GM18507 (cell line): ENCODE results near the gene C17orf67.

Source experiments
- DNase-seq: peaks from one replicate; pipeline ENCODE4 v3.0.0; 2011; ENCODE audit warnings: low read depth; ENCODE audit not compliant: insufficient read length; ENCODE audit errors: extremely low spot score
- FAIRE-seq: peaks from 2 replicates; lab custom pipeline; 2011; peaks lifted over from hg19 to GRCh38; lab: Jason Lieb, UNC

C17orf67 gene

DNA sequence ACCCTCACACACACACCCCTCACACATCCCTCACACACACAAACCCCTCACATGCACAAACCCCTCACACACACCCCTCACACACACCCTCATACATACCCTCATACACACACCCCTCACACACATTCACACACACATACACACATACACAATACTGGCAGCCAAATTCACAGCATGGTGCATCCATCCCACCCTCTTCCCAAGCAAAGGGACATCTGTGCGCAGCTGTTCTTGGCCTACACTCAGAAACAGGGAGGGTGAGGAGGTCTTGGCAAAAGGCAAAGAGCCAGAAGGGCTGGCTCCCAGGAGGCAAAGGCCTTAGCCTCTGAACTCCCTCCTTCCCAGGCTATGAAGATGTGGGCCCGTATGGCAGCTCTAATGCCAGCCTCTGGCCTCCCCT, 23.4 kb downstream of the C17orf67 start:
- FAIRE-seq (no peak), DNase-seq (no peak)

DNA sequence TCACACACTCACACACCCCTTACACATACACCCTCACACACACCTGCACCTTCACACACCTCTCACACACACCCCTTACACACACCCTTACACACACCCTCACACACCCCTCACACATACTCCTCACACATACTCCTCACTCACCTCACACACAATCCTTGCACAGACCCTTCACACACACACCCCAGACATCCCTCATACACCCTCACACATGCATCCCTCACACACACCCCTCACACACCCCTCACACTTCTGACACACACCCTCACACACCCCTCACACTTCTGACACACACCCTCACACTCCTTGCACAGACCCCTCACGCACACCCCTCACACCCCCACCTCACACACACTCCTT, 23.9 kb downstream of the C17orf67 start:
- DNase-seq (no peak), FAIRE-seq (no peak)

DNA sequence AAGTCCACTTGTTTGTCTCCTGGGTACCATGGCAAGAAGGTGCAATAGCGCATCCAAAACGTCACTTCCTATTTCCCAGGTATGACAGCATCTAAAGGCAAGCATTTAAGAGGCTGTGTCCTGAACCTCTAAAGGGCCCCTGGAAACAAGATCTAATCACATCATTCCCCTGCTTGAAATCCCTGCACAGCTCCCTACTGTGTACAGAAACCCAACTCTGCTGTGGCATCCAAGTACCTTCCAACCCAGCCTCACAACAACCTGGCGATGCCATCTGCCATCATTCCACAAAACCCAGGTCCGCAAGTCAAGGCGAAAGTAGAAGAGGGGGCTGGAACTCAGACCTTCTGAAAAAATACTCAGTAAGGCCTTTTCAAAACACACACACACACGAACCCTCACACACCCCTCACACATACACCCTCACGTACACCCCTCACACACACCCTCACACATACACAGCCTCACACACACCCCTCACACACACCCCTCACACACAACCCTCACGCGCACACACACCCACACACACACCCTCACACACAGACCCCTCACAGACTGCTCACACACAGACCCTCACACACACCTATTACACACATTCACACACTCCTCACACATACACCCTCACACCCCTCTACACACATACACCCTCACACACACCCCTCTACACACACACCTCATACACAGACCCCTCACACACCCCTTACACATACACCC, 24.5 kb downstream of the C17orf67 start:
- DNase-seq (no peak), FAIRE-seq (no peak)

DNA sequence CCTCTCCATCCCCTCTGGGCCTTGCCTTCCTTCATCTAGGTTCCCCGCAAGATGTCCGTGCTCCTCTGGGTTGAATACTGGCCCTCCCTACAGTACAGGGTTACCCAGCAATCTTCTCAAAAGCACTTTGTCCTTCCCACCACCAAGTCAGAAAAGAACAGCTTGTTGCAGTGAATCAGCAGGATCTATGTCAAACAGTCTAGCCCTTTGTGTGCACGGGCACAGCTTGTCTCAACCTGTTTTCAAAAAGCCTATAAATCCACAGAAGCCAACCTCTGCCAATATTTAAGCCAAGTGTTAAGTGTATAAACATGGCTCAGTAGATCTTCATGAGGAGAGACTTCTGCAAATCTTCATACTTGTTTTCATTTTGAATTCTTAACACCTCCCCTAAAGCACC, 25.2 kb downstream of the C17orf67 start:
- no peak for FAIRE-seq

GRCh38 chr17:56807723-56808122, 26.0 kb downstream of the C17orf67 start:
- FAIRE-seq (no peak), DNase-seq (no peak)

More for the DNA sequence above, 25.2 kb downstream of the C17orf67 start:
- no peak for DNase-seq

DNA sequence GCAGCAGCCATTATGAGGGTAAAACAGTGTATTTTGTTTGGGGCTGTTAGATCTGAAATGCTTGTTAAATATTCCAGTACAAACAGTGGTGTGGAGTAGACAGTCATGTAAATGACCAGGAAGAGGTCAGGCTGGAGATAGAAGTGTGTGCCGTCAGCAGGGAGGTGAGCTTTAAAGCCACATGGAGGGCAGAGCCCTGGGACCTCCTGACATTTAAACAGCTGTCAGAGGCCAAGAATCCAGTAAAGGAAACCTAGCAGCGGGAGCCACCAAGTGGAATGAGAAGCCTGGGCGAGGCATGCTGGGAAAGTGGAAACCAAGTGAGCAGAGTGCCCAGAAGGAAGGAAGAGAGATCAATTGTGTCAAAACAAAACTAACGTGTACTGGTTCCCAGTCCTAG, 26.8 kb downstream of the C17orf67 start:
- no peak for DNase-seq
- no peak for FAIRE-seq

DNA sequence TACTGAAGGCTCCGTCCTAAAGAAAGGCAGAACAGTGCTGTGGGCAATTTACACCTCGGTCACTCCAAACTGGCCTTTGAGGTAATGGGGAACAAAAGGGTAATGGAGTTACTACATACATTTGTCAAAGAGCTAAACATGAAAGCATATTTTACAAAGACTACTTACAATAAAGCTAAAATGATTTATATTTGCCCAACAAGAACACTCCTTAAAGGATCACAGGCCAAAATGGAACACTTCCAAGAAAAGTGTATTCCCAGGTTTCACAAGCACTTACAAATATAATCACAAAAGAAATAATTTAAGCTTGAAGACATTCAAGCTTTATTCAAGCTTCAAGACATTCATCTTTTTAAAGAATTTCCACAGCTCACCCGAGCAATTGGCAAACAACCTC, 29.3 kb downstream of the C17orf67 start:
- no peak for FAIRE-seq
- DNase-seq: no peak

- FAIRE-seq: no peak
- no peak for DNase-seq
These were observed 30.6 kb downstream of the C17orf67 start for GRCh38 chr17:56803071-56803470.

GRCh38 chr17:56801459-56802178, 32.1 kb downstream of the C17orf67 start:
- FAIRE-seq (no peak), DNase-seq (no peak)

- no peak for FAIRE-seq
These were observed 34.8 kb downstream of the C17orf67 start for GRCh38 chr17:56798916-56799315.

GRCh38 chr17:56796536-56796935, 37.2 kb downstream of the C17orf67 start:
- DNase-seq (no peak), FAIRE-seq (no peak)

More at GRCh38 chr17:56798916-56799315, 34.8 kb downstream of the C17orf67 start:
- no peak for DNase-seq

GRCh38 chr17:56795221-56795865, 38.4 kb downstream of the C17orf67 start:
- FAIRE-seq (no peak), DNase-seq (no peak)

DNA sequence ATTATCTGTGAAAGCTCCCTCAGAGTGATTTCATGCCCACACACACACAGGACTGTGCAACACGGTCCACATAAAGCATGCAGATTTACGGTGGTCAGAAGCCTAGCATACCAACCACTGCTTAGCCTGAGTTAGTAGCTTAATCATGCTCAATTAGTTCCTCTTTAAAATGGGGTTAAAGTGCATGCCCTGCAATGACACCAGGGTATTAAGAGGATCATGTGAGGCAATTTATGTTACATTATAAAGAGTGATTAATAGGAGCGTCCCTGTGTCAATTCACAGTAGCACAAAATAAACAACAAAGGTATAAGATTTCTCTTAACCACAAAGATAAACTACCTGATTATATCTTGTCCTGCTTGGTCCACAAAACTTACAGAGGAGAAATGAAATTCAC, 39.8 kb downstream of the C17orf67 start:
- FAIRE-seq (no peak), DNase-seq (no peak)

- DNase-seq (no peak), FAIRE-seq (no peak)
These were observed 40.2 kb downstream of the C17orf67 start for GRCh38 chr17:56793531-56793930.

GRCh38 chr17:56792267-56792666, 41.5 kb downstream of the C17orf67 start:
- DNase-seq (no peak), FAIRE-seq (no peak)

GRCh38 chr17:56786989-56787482, 46.7 kb downstream of the C17orf67 start:
- FAIRE-seq: peak; percentile 87
- DNase-seq: no peak

DNA sequence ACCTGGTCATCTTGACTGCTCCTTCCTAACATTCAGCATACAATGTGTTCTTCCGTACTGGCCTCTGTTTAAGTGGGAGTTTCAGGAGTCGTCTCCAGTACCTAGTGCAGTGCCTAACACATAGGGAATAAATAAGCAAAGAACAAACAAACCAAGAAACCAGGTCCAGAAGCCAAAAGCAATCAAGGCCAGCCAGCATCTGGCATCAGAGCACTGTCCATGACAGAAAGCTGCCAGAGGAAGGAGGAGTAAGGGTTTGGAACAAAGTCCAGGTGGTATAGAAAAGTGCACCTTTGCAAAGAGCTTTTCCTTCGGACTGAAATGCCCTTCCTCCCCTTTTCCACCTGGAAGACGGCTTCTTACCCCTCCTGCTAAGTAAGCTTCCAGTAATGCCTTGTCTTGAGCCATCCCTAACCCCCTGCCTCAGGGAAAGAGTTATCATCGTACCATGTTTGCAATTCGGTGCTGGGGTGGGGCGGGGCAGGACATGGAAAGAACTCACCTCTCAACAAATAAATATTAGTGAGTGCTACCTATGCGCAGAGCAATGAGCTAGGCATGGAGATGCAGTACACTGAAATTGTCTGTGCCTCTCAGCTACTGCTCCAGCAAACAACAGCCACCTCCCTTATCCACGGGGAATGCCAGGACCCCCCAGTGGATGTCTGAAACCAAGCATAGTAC, 47.6 kb downstream of the C17orf67 start:
- DNase-seq (no peak), FAIRE-seq (no peak)

- no peak for FAIRE-seq
- no peak for DNase-seq
These were observed 48.3 kb downstream of the C17orf67 start for GRCh38 chr17:56785405-56785804.

DNA sequence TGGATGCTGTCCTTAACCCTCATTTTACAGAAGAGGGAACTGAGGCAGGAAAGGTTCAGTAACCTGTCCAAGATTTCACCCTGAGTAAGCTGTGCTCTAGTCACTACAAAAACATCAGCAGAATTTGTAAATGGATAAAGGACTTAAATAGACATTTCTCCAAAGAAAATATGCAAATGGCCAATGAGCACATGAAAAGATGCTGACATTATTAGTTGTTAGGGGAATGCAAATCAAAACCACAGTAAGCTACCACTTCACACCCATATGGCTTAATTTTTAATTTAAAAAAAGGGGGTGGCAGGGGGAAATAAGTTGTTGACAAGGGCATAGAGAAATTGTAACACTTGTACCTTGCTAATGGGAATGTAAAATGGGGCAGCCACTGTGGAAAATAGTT, 51.4 kb downstream of the C17orf67 start:
- FAIRE-seq: peak; percentile 66
- no peak for DNase-seq

GRCh38 chr17:56781906-56782305, 51.8 kb downstream of the C17orf67 start:
- FAIRE-seq: no peak
- no peak for DNase-seq
